ENCODE results near the gene TRIM32. TPM values are rescaled to one million over a fixed set of nuclear protein-coding genes. Genes with fewer than 3 reads are reported as not detected.

TRIM32 gene
- total and polyA plus RNA-seq, 12 donors: 3.5 to 40.1 (median 19.1) TPM

- no peak for DNase-seq
- Histone ChIP-seq H3K9me3 (replicated peaks in 1 of 3) (no peaks in the 10 kb centered on the region), H3K27me3 (no peaks in the 10 kb centered on the region), H3K4me3 (no peak overlapping the region), H3K4me1 (replicated peaks in 1 of 2) (peaks cover 0 to 42% of the 10 kb centered on the region in 2 donors), H3K27ac (no peak overlapping the region), H3K36me3 (replicated peaks in 1 of 2) (peaks cover 0 to 25% of the 10 kb centered on the region in 2 donors)
- TF ChIP-seq CTCF (IDR thresholded peaks at IDR 0.05): no peak
- no peak for TF ChIP-seq POLR2A (IDR thresholded peaks at IDR 0.05)
- intact Hi-C loops (cut with DNase I): no loop called here
- WGBS, 4 donors: 96 to 97% (median 96%) methylated on average over 15 to 16 of the region's 16 CpGs
These were observed 10.8 kb downstream of the TRIM32 start for GRCh38 chr9:116697887-116698286.

GRCh38 chr9:116700279-116700678 is 13.2 kb downstream of the TRIM32 start:
- Histone ChIP-seq H3K27me3 (no peaks in the 10 kb centered on the region), H3K9me3 (replicated peaks in 1 of 3) (no peaks in the 10 kb centered on the region), H3K4me3 (no peak overlapping the region), H3K27ac (no peak overlapping the region), H3K36me3 (replicated peaks in 1 of 2) (peaks cover 0 to 25% of the 10 kb centered on the region in 2 donors), H3K4me1 (replicated peaks in 1 of 2) (peaks cover 0 to 21% of the 10 kb centered on the region in 2 donors)
- 97 to 100% (median 98%) methylated on average over 1 of the region's 1 CpG for WGBS, 4 donors
- intact Hi-C loops (cut with DNase I): no loop called here
- DNase-seq: no peak
- TF ChIP-seq CTCF (IDR thresholded peaks at IDR 0.05): no peak
- TF ChIP-seq POLR2A (IDR thresholded peaks at IDR 0.05): no peak

- Histone ChIP-seq H3K4me1 (replicated peaks in 1 of 2) (peaks cover 0 to 13% of the 10 kb centered on the region in 2 donors), H3K27ac (no peak overlapping the region), H3K9me3 (replicated peaks in 1 of 3) (no peaks in the 10 kb centered on the region), H3K36me3 (replicated peaks in 1 of 2) (peaks cover 0 to 25% of the 10 kb centered on the region in 2 donors), H3K27me3 (no peaks in the 10 kb centered on the region), H3K4me3 (no peak overlapping the region)
- WGBS, 4 donors: 63 to 67% (median 65%) methylated on average over 2 of the region's 2 CpGs
- intact Hi-C loops (cut with DNase I): no loop called here
- TF ChIP-seq CTCF (IDR thresholded peaks at IDR 0.05): no peak
- no peak for TF ChIP-seq POLR2A (IDR thresholded peaks at IDR 0.05)
- no peak for DNase-seq
These were observed 14.1 kb downstream of the TRIM32 start for GRCh38 chr9:116700882-116701865.

- DNase-seq: no peak
- 64 to 94% (median 89%) methylated on average over 2 of the region's 2 CpGs for WGBS, 4 donors
- intact Hi-C loops (cut with DNase I): no loop called here
- no peak overlapping the region for H3K4me3 ChIP-seq
- H3K4me1 ChIP-seq (replicated peaks in 1 of 2): peaks cover 0 to 12% of the 10 kb centered on the region in 2 donors
- TF ChIP-seq POLR2A (IDR thresholded peaks at IDR 0.05) (no peak), CTCF (IDR thresholded peaks at IDR 0.05) (no peak)
- no peaks in the 10 kb centered on the region for H3K27me3 ChIP-seq
- no peak overlapping the region for H3K27ac ChIP-seq
- H3K9me3 ChIP-seq (replicated peaks in 1 of 3): no peaks in the 10 kb centered on the region
- peaks cover 0 to 25% of the 10 kb centered on the region in 2 donors for H3K36me3 ChIP-seq (replicated peaks in 1 of 2)
These were observed 15.0 kb downstream of the TRIM32 start for GRCh38 chr9:116701940-116702642.

Data from adrenal gland (tissue), 12 donors.